Measurements from ENCODE around the gene ABAT.
"Not testable (repeated sequence)": the region's sequence is repeated elsewhere in the genome, so short reads cannot be mapped to it uniquely, and the experiment has no call there.

ABAT gene

DNA sequence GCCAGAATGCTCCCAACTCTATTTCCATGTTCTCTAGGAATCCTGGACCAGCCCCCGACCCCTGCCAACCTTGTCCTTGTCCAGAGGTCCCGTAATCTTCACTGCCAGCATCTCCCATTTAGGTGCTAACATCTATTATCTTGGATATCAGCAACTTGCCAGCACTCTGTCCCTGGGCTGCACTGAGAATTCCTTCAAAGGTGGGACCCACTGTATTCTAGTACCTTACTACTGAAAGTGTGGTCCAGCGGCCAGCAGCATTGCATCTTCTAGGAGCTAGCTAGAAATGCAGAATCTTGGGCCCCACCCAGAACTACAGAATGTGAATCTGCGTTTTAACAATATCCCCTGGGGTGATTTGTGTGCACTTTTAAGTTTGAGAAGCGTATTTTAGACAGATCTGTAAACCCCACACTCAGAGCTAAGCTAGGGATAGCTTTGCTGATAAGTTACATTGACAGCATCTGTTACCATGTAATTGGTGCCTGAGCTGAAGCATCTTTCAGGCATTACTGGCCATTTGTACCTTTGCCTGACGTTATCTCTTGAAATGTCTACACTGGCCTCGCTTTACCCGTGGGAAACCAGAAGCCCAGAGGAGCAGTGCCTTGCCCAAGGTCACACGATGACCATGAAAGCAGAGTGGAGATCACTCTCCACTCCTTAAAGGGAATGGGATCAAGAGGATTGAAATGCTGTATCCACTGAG lies 8.3 kb downstream of the ABAT start:
- DNase-seq: no peak

DNA sequence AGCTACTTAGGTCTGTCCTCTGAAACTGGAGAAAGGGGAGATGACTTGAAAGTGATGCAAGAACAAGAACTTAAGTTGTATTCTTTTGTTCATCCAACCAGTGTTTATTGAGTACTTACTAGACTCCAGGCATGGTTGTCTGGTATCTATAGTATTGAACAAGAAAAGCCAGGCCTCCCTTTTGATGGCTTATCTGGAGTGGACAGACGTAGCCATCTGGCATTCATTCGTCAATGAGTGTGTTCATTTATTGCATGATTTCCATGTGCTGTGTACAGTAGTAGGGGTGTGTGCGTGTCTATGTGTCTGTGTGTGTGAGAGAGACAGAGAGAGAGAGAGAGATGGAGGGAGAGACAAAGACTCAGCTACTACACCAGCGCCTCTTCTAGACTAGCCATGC lies 9.2 kb downstream of the ABAT start:
- no peak for DNase-seq

DNA sequence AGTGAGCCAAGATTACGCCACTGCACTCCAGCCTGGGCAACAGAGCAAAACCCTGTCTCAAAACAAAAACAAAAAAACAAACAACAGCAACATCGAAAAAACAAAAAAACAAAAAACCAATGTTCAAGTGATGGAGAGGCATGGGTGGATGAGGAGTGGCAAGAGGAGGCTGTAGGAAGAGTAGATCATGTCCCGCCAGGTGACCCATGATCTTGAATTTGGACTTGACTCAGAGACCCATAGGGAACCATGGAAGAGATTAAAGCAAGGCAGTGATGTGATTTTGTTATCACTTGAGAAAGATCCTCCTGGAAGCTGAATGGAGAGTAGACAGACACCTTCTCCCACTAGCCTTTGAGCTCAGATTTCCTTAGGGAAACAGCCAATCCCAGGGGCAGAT lies 11.2 kb downstream of the ABAT start:
- DNase-seq: no peak

DNA sequence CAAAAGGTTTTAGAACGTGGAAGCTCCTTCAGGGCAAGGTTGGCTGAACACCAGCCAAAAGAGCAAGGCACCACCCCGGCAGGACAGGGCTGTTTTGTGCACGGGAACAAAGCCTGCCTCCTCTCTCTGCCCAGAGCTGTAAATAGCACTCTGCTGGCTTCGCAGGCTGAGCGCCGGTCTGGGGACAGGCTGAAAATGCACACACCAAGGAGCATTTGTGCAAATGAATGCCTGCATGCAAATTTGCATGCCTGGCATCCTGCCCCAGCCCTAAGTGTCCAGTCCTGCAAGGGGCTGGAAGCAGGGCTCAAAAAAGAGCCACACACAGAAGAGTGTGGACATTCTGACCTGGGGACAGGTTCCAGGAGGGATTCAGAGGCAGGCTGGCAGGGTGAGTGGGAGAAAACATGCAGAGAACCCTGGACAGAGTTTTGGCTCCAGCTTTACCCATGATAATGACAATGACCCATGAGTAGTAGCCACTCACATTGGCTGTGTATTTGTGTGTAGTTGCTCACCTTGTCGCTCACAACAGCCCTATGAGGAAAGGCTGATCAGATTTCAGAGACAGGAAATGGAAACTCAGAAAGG lies 11.7 kb downstream of the ABAT start:
- no peak for DNase-seq

DNA sequence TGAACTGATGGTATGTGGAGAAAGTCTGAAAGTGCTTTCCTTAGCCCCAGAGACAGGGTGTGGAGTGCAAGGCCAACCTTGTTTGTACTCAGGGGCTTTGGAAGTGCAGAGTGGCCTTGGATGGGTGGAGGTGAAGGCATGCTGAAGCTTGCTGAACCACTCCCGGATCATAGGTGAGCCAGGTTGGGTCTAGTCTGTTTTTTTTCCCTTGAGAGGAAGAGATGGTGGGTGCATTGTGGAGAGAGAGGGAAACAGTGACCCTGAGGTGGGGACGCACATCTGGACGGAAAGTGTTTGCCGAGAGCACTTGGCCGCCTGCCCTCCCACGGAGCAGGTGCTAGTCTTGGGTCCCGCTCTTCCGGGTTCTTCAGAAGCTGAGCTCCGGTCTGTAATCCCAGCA lies 12.5 kb downstream of the ABAT start:
- no peak for DNase-seq

DNA sequence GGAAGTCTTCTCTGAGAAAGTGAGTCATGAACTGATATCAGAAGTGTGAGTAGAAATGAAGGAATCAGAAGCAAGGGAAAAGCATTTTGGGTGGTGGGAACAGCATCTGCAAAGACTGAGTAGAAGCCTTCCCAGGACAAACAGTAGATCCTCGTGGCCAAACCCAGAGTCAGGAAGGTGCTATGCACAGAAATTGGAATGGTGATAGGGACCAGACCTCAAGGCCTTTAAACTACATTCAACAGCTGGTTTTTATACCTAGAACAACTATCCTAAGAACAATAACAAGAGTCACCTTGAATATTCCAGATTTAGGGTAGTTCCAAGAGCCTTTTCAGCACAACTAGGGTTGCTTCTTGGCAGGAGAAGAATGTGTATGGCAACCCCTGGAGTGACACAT lies 15.3 kb downstream of the ABAT start:
- no peak for DNase-seq

DNA sequence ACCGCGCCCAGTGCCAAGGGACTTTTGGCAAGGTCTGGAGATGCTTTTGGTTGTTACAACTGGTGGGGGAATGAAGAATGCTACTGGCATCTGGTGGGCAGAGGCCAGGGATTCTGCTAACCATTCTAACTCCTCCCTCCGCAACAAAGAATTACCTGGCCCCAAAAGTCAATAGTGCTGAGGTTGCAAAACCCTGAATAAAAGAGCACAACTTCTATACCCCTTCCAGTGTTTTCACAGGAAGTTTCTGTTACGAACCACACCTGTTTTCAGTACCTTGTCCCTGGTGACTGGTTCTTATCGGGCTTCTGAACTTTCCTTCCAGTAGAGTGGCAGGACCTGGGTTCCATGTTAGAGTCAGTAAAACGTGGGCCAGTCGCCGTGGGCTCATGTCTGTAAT lies 17.3 kb downstream of the ABAT start:
- DNase-seq: no peak

DNA sequence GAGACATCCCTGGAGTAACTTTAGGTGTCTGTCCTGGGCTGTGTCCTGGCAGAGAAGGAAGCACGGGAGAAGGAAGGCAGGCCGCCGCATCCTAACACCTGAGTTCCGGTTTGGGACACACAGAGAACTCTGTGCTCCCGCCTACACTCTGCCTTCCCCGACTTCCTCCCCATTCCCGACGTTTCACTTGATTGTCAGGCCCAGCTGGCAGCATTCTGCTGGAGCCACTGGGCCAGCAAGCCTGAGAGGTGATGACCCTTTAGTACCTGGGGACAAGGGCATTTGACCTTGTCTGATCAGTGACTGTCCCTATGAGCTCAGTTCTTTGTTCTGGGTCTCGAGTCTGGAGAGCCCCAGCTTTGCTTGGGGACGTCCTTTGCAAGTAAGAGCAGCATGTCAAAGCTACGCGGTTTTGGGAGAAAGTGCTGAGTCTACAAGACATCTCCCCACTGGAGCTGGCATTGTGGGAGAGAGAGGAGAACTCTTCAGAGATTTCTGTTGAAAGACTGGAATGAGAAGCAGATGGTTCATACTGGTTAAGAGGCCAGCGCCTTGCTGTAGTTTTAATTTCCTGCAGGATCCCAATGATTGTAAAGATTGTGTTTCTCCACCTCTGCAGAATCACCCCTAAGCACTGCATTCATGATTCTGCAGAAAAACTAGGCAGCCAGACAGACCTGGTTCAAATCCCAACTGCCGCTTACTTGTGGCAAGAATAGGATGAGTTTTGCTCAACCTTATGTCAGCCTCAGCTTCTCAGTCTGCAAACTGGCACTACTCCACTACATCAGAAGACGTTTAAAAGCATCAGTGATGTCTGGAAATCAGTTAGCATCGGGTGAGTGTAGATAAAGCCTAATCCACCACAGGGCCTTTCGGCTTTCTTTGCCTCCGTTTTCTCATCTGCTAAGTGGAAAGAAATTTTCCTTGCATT lies 20.6 kb downstream of the ABAT start:
- DNase-seq: no peak

DNA sequence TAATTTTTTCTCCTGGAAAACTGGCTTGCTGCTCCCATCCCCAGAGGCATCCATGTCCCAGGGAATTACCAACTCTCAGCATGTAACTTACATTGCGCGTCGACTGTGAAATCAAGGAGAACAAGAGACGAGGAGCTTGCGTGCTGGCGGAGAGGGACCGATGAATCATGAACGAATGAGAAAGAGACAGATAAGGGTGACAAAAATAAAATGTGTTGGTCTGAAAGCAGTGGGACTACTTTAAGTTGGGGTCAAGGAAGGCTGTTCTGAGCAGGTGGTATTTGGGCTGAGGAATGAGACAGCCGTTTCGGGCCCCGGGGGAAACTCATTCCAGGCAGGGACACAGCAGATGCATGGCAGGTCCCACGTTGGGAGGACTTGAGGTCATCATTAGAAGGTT lies 22.5 kb downstream of the ABAT start:
- no peak for DNase-seq

DNA sequence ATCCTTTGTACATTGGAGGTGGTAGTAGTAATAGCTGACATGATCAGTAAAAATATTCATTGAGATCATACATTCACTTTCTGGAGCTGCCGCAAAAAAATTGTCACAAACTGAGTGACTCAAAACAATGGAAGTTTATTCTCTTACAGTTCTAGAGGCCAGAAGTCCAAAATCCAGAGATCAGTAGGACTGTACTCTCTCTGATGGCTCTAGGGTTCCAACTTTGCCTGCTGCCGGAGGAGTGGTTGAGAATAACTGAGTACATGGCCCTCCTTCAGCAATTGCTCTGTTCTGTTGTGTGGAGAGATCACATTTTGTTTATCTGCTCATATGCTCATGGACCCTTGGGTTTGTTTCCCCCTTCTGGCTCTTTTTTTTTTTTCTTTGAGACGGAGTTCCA lies 23.5 kb downstream of the ABAT start:
- no peak for DNase-seq

DNA sequence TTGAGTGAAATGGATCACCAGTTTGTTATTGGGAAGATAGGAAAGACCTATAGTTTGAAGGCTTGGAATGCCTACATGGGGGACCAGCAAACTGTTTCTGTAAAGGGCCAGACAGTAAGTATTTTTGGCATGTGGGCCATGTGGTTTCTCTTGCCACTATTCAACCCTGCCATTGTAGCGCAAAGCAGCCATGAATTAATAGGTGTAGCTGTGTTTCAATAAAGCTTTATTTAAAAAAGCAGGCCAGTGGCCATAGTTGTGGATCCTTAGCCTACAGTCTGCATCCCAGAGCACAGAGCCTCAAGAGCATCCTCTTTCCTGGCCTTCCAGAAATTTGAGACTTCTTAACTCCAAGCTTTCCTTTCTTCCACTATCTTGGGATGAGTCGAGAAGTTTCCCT lies 29.3 kb downstream of the ABAT start:
- no peak for DNase-seq

DNA sequence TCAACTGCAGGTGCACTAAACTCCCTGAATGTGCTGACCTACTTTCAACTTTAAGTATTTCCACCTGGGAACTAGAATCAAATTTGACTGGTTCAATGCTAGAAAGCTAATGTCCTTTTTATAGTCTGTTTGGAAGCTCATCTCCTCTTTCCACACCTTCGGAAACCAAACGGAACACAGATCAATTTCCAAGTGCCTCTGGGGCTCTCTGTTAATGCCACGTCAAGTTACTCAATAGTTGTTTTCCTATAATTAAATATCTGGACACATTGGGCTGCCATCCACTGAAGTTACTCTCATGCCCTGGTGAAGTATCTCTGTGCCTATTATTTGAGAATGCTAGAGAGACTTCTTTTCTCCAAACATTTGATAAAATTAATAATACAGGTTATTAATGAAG lies 29.7 kb downstream of the ABAT start:
- DNase-seq: no peak

DNA sequence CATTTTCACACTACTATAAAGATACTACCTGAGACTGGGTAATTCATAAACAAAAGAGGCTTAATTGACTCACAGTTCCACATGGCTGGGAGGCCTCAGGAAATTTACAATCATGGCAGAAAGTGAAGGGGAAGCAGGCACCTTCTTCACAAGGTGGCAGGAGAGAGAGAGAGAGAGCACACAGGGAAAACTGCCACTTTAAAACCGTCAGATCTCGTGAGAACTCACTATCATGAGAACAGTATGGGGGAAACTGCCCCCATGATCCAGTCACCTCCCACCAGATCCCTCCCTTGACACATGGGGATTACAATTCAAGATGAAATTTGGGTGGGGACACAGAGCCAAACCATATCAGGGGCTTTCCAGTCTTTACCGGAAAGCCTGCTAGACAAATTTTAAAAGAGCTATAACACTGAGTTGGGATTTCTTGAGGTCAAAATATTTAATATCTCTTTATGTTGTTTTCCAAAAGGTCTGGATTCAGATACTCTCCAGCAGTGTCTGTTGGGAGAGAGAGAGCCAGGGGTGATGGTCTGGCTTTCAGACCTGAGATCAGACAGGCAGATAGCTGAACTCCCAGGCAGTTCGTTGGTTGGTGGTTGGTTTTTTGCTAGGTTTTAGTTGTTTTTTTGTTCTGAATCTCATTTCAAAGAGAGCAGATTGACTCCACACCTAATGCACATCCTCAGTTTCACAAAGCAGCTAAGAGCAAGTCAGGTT lies 30.8 kb downstream of the ABAT start:
- not testable (repeated sequence) for DNase-seq

DNA sequence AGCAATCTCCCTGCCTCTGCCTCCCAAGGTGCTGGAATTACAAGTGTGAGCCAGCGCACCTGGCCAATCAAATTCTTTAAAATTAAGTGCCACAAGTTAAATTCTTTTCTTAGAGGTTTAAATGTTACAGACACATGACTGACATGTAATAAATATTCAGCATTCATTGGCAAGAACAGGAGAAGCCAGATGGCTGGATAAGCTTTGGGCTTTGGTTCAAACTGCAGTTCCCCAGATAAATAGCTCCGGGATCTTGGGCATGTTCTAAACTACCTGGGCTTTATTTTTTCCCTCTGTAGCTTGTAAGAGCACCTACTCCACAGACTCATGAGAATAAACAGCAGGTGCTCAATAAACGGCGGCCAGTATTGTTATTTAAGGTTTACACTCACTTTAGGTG lies 34.1 kb downstream of the ABAT start:
- no peak for DNase-seq

DNA sequence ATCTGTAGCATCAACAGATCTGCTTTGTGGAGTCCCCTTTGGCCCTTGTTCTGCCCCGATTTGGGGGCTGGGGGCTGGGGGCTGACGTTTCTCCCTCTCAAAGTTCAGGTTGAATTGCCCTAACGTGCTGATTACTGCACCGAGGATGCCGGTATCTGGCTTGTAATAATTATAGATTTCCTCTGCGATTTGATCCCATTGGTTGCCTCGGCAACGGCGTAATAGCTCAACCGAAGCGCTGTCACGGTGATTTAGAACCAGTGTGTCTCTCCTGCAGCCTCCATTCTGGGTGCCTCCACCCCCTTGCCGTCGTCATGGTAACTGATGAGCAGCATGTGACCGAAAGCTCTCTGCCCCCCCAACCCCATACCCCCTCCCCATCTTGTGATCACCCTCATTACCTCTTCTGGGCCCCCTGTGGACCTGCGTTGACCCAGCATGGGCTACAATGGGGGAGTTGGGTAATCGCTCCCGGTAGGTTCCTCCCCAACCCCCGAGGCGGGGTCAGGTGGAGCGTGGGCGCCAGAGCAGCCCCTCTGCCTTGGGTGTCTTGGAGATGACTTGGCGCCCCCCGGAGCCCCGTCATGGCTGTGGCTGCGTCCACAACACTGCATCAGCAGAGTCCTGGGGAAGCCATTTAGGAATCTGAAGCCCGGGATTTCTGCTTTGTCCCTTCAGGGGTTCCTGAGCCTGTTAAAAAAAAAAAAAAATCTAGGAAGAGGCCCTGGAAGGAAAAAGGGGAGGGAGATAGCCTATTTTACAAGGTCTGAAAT lies 38.4 kb downstream of the ABAT start:
- DNase-seq: no peak

DNA sequence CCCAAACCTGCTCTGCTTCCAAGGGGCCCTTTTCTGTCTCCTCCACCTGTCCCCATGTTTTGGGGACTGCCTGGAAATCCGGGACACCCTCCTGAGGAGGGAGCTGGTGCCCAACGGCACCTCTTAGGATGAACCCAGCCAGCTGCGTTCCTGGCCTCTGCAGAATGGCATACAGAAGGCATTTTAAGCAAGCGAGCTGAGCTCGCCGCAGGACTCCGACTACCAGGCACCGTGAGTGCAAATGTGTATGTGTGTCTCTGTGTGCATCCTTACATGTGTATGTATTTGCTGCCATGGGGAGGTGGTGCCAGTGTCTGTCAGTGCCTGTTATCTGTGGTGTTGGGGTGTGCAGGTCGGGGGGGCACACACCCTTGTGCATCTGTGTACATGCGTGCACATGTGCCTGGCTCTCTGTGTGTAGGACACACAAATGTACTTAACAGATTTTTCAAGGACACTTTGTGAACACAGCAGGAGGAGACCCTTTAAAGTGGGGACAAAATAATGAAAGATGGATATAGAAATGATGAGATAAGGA lies 39.3 kb downstream of the ABAT start:
- no peak for DNase-seq

DNA sequence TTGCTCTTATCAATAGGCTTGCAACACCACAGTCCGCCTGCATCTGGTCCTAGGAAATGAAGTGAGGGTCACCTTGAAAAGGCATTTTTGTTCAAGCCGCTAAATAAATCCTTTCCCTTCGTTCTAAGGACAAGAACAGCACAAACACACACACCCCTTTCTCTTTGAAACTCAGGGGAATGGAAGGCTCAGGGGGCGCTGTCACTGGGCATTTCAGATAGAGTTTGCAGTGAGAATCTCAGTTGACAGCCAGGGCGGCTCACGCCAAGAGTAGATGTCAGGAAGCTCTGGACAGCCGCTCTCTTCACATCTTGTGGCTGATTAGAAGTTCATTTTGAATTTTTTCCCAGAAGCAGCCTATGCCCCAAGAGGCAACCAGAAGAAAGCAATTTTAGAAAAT lies 39.8 kb downstream of the ABAT start:
- no peak for DNase-seq

DNA sequence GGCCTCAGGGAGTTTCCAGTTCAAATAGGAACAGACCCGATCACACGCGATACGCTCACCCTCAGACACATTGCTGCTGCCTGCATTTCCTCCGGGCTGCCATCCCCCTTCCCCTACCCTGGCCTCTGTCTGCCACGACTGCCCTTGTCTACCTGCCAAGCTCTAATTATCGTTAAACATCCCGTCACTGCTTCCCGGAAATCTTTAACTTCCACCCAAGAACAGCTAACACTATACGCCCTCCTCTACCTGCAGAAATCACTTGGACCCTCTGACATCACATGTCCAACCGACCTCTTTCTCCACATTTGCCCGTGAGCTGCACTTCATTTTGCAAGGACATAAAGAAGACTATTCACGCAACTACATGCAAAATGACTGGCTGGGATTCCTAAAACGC lies 40.4 kb downstream of the ABAT start:
- no peak for DNase-seq

DNA sequence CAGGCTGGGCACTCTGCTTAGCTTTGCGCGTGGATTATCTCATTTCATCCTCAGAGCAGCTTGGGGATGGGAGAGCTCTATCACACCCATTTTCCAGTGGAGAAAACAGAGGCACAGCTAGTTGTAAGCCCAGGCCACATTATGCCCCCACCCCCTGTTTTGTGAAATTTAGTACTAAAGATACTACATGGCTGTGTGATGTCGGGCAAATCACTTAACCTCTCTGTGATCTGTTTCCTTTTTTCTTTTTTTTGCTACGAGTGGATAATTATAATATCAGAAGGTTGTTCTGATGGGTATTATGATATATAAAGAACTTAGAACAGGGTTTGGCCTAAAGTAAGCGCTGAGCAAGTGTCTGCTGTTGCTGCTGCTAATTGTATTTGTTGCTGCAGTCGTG lies 41.6 kb downstream of the ABAT start:
- DNase-seq: no peak

DNA sequence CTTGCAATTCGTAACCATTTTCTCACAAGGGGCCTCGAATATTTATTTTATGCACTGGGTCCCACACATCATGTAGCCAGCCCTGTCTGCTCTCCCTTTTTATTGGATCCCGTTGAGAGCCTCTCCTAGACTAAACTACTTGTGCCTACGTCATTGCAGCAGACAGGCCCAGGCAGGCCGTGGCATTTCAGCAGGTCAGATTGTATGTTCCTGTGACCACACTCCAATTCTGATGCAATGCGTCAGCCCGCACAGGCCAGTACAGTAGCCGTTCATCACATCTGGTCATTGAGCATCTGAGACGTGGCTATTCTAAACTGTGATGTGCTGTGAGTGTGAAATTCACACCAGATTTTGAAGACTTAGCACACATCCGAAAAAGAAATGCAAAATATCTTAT lies 42.2 kb downstream of the ABAT start:
- DNase-seq: no peak

DNA sequence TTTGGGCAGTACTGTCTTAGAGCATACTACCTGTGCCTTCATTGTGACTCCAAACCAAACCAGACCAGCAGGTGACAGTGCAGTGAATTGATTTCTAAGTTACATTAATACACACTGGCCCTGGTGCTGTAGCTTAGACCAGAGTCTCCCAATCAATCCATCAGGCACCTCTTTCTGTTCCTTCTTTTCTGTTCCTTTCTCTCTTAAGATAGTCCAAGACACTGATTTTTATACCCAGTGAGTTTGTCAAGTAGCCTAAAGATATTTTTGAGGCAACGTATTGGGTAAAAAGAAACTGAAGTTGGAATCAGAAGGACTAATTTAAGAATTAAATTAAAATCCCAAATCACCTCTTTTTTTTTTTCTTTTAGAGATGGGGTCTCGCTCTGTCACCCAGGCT lies 43.1 kb downstream of the ABAT start:
- DNase-seq: no peak

DNA sequence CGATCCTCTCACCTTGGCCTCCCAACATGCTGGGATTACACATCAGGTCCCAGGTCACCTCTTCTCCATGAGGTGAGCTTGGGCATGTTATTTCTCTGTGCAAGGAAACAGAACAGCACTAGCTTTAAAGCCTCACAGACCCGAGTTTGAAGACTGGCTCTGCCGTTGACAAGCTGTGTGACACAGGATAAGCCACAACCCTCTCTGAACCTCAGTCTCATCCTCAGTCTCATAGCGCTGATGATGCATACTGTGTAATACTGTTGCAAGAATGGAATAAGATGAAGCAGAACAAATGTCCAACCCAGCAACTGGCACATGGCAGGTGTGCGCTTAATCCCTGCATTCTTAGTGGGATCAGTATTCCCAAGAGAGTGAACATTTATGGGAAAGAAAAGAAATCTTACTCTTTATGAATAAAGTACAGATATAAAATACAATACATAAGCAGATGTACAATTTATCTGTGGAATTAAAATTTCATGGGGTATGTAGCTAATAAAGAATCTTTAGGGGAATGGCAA lies 43.5 kb downstream of the ABAT start:
- no peak for DNase-seq
